HepG2 (cell line): ENCODE results near the gene TBC1D19. TPM values are rescaled to one million over a fixed set of nuclear protein-coding genes. Genes with fewer than 3 reads are reported as not detected.

ENCODE experiments used
- ESRRA ChIP-seq: sonication (generic); formaldehyde crosslinking; IDR thresholded peaks from 2 replicates; pipeline ENCODE4 v1.5.1; 2020; ENCODE audit warnings: mild to moderate bottlenecking, low read depth, missing genetic modification reagents
- FOXO1 ChIP-seq: sonication (generic); formaldehyde crosslinking; IDR thresholded peaks from 2 replicates; pipeline ENCODE4 v1.4.0; 2020; ENCODE audit warnings: missing genetic modification reagents
- HDAC1 ChIP-seq: sonication (generic); formaldehyde crosslinking; IDR thresholded peaks from 2 replicates; pipeline ENCODE4 v1.5.1; 2020; ENCODE audit warnings: mild to moderate bottlenecking, missing genetic modification reagents
- KLF6 ChIP-seq: IDR thresholded peaks from 2 replicates; pipeline ENCODE4 v1.8.0; 2016; ENCODE audit warnings: missing biosample characterization, missing genetic modification reagents
- LBX2 ChIP-seq: sonication (generic); formaldehyde crosslinking; IDR thresholded peaks from 2 replicates; pipeline ENCODE4 v1.5.0; 2020; ENCODE audit warnings: missing genetic modification reagents, mild to moderate bottlenecking, borderline replicate concordance
- RERE ChIP-seq: IDR thresholded peaks from 2 replicates; pipeline ENCODE4 v1.6.1; 2016; ENCODE audit warnings: low read depth, missing genetic modification reagents, missing compliant biosample characterization
- STAT5B ChIP-seq: sonication (generic); formaldehyde crosslinking; IDR thresholded peaks from 2 replicates; pipeline ENCODE4 v1.4.0; 2020; ENCODE audit warnings: missing genetic modification reagents
- ZBTB20 ChIP-seq: sonication (generic); formaldehyde crosslinking; IDR thresholded peaks from 2 replicates; pipeline ENCODE4 v1.8.1; 2023; ENCODE audit warnings: missing genetic modification reagents, low read depth, mild to moderate bottlenecking, borderline replicate concordance
- ZFP37 ChIP-seq: sonication (generic); formaldehyde crosslinking; IDR thresholded peaks from 2 replicates; pipeline ENCODE4 v1.4.0; 2020; ENCODE audit warnings: missing genetic modification reagents, borderline replicate concordance
- ZMAT3 ChIP-seq: sonication (generic); formaldehyde crosslinking; conservative IDR thresholded peaks from 2 replicates; pipeline ENCODE4 v1.7.0; 2021; ENCODE audit warnings: missing genetic modification reagents
- ZNF296 ChIP-seq: sonication (generic); formaldehyde crosslinking; conservative IDR thresholded peaks from 2 replicates; pipeline ENCODE4 v1.5.0; 2020; ENCODE audit warnings: mild to moderate bottlenecking, missing genetic modification reagents
- ZNF414 ChIP-seq: sonication (generic); formaldehyde crosslinking; IDR thresholded peaks from 2 replicates; pipeline ENCODE4 v1.5.0; 2020; ENCODE audit warnings: missing genetic modification reagents
- ZNF441 ChIP-seq: sonication (generic); formaldehyde crosslinking; IDR thresholded peaks from 2 replicates; pipeline ENCODE4 v1.7.0; 2021; ENCODE audit warnings: missing genetic modification reagents, borderline replicate concordance
- ZNF496 ChIP-seq: sonication (generic); formaldehyde crosslinking; IDR thresholded peaks from 2 replicates; pipeline ENCODE4 v1.8.1; 2023; ENCODE audit warnings: mild to moderate bottlenecking, moderate library complexity, missing genetic modification reagents; ENCODE audit not compliant: insufficient replicate concordance
- ZNF513 ChIP-seq: sonication (generic); formaldehyde crosslinking; conservative IDR thresholded peaks from 2 replicates; pipeline ENCODE4 v1.5.0; 2020; ENCODE audit warnings: missing genetic modification reagents
- ZNF557 ChIP-seq: sonication (generic); formaldehyde crosslinking; IDR thresholded peaks from 2 replicates; pipeline ENCODE4 v1.4.0; 2020; ENCODE audit warnings: missing genetic modification reagents
- ZNF574 ChIP-seq: sonication (generic); formaldehyde crosslinking; IDR thresholded peaks from 2 replicates; pipeline ENCODE4 v1.4.0; 2020; ENCODE audit warnings: missing genetic modification reagents
- ZSCAN9 ChIP-seq: IDR thresholded peaks from 2 replicates; pipeline ENCODE4 v1.6.1; 2016; ENCODE audit warnings: borderline replicate concordance
- polyA plus RNA-seq, 8 experiments: library from polyadenylated mRNA; depleted of rRNA in 3 of 8; stranded (reverse) in 7 of 8; unstranded in 1 of 8; fragments of >200 nt; fragmentation: Illumina TruSeq in 4 of 8; extraction: Trizol in 4 of 8; gene quantifications; 2 replicates each; pipeline versions ENCODE4 v1.2.1 to v1.2.3, GENCODE V29; 2011 to 2016; ENCODE audit warnings: low read depth in 4 of 8, missing spikeins in 1 of 8, mixed read lengths in 1 of 8; ENCODE audit not compliant: insufficient read depth in 1 of 8
- total RNA-seq, 5 experiments: library from RNA; depleted of rRNA; stranded (reverse); fragments of >200 nt; fragmentation: Illumina TruSeq; extraction: Trizol; gene quantifications; 2 replicates each; pipeline ENCODE4 v1.2.3, GENCODE V29; 2016; ENCODE audit warnings: low read depth in 1 of 5

The TBC1D19 gene
- total and polyA plus RNA-seq, 2 of the 13 experiments (the other 11 are each of a cell fraction or from before 2014, with no cell fraction given), result 1.6 to 3.5 TPM

GRCh38 chr4:26583865-26584652 is at the start of gene TBC1D19 (continued):
- TF ChIP-seq ZNF513 (CRISPR knock-in tag) (0 out of 2 replicates have a peak, but pooled peaks have one; percentile 31), ZBTB20 (CRISPR knock-in tag) (peak; percentile 93), ZNF296 (no peak), HDAC1 (CRISPR knock-in tag) (peak; percentile 97), ESRRA (no peak), ZNF414 (CRISPR knock-in tag) (0 out of 2 replicates have a peak, but pooled peaks have one; percentile 43), ZNF574 (CRISPR knock-in tag) (peak; percentile 97), ZNF441 (peak; percentile 62; the same call in 1 of the 2 replicates), ZSCAN9 (CRISPR knock-in tag) (peak; percentile 88), ZMAT3 (CRISPR knock-in tag) (no peak), LBX2 (no peak), ZFP37 (CRISPR knock-in tag) (no peak), STAT5B (CRISPR knock-in tag) (peak; percentile 58; the same call in 1 of the 2 replicates), ZNF496 (CRISPR knock-in tag) (no peak), KLF6 (CRISPR knock-in tag) (no peak), FOXO1 (CRISPR knock-in tag) (peak; percentile 84), ZNF557 (CRISPR knock-in tag) (no peak), RERE (no peak)
